Suprapubic skin (tissue), 3 donors: ENCODE data around the gene TSSK2.

Experiments
- EP300 ChIP-seq: sonication (generic); formaldehyde crosslinking; IDR thresholded peaks from one replicate; pipeline ENCODE4 v1.6.1; 2017; ENCODE audit warnings: antibody characterized with exemption
- POLR2A ChIP-seq, 2 donors: fragments of 450-650 bp; IDR thresholded peaks; one replicate each; pipeline ENCODE4 v1.6.1; 2017; ENCODE audit warnings: antibody characterized with exemption in 2 of 2, mild to moderate bottlenecking in 2 of 2, moderate library complexity in 2 of 2
- TF ChIP-seq, protein P1 (sequence below), 2 donors: fragments of 200-600 bp in 1 of 2; fragments of 450-650 bp in 1 of 2; sonication (generic) in 1 of 2; IDR thresholded peaks; one replicate each; pipeline ENCODE4 v1.5.1; 2016 to 2019; ENCODE audit warnings: antibody characterized with exemption in 2 of 2, mild to moderate bottlenecking in 1 of 2, moderate library complexity in 1 of 2

DNA sequence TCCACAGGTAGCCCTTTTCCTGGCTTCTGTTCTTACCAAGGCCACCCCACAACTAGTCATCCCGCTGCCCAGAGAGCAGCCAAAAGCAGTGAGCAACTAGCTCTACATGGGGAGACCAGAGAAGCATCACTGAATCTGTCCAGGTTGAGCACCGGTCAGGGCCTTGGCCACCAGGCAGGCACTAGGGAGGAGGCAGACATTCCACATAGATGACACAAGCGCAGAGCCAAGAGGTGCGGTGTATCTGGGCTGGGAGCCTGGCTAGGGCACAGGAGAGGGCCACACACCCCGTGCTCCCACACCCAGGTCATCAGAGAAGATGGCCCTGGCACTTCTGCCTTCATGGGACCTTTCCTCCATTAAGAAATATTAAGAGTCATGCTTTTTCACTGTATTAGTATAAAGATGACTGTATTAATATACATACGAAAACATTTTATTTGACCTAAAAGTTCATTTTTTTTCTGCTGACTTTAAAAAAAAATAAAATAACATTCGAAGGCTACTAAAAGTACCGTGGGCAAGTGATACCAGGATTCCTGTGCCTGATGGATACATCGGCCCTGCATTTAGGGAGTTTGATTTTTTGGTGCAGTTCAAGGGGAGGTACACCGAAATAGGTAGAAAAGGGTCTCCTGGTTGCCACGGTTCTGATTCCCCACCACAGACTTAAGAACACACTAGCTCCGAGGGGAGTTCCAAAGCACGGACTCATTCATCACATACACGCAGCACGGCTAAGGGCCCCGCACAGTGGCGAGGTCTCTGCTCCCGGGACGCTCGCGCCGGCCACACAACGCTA, 10.1 kb upstream of the TSSK2 start:
- TF ChIP-seq, protein P1, sequence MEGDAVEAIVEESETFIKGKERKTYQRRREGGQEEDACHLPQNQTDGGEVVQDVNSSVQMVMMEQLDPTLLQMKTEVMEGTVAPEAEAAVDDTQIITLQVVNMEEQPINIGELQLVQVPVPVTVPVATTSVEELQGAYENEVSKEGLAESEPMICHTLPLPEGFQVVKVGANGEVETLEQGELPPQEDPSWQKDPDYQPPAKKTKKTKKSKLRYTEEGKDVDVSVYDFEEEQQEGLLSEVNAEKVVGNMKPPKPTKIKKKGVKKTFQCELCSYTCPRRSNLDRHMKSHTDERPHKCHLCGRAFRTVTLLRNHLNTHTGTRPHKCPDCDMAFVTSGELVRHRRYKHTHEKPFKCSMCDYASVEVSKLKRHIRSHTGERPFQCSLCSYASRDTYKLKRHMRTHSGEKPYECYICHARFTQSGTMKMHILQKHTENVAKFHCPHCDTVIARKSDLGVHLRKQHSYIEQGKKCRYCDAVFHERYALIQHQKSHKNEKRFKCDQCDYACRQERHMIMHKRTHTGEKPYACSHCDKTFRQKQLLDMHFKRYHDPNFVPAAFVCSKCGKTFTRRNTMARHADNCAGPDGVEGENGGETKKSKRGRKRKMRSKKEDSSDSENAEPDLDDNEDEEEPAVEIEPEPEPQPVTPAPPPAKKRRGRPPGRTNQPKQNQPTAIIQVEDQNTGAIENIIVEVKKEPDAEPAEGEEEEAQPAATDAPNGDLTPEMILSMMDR (IDR thresholded peaks at IDR 0.05), result no peak
- TF ChIP-seq EP300, result no peak
- TF ChIP-seq POLR2A (IDR thresholded peaks at IDR 0.05), result no peak
